GM12892 (cell line): ENCODE results near the gene NMRAL1.

Experiments used
- POLR2A ChIP-seq: IDR thresholded peaks from 2 replicates; pipeline ENCODE4 v1.6.1; 2011; ENCODE audit warnings: low read depth, low read length, control low read depth
- TAF1 ChIP-seq: IDR thresholded peaks from 2 replicates; pipeline ENCODE4 v1.6.1; 2011; ENCODE audit warnings: low read depth, mild to moderate bottlenecking, control low read depth, low read length, borderline replicate concordance

DNA sequence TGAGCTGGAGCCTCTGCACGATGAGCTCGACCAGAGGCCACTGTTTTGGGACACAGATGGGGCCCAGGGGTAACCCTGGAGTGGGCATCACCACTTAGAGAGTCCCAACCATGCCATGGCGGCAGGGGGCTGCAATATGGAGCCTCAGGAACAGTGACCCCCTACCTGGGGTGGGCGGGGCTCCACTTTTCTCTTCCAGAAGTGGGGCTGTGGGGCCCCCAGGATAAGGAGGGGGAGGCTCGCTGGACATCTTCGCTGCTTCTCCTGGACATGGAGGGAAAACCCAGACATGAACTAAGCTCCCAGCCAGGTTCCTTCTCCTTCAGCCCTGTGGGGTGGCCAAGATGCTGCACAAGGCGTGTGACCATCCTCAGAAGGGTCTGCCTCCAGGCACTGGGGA is 39.5 kb upstream of the NMRAL1 start:
- TF ChIP-seq TAF1 (no peak), POLR2A (no peak)
